ENCODE measurements around the gene KIF6. TPM values are rescaled to one million over a fixed set of nuclear protein-coding genes. Genes with fewer than 3 reads are reported as not detected.
A peak's percentile ranks its signal among the peaks of the same experiment; 100 is the strongest.

KIF6 gene
- total and polyA plus RNA-seq, 4 donors = 1.1 to 7.8 (median 4.5) TPM

- Histone ChIP-seq H3K4me3 (no peak overlapping the region), H3K9ac (ENCODE audit: insufficient read depth in 1 of 2, low read length in 2 of 2) (no peak overlapping the region), H3K36me3 (ENCODE audit: control insufficient read depth in 4 of 4, insufficient read depth in 4 of 4, low read length in 4 of 4) (no peaks in the 10 kb centered on the region), H3K9me3 (ENCODE audit: control insufficient read depth in 4 of 4, insufficient read depth in 3 of 4, low read length in 3 of 4) (no peaks in the 10 kb centered on the region), H3K27me3 (ENCODE audit: control insufficient read depth in 3 of 3, insufficient read depth in 3 of 3, low read length in 2 of 3) (no peaks in the 10 kb centered on the region), H3K27ac (ENCODE audit: low read depth in 1 of 2, low read length in 1 of 2) (no peak overlapping the region), H3K4me1 (ENCODE audit: control insufficient read depth in 5 of 5, insufficient read depth in 5 of 5, low read length in 5 of 5) (peaks cover 0 to 25% (median 6%) of the 10 kb centered on the region in 5 donors)
- TF ChIP-seq CTCF (IDR thresholded peaks at IDR 0.05; ENCODE audit: control extremely low read depth, extremely low read depth) = no peak
- WGBS, 2 donors = 30 to 38% methylated on average over 2 of the region's 2 CpGs
- DNase-seq (peak; percentile 52 to 87 (median 83)), ATAC-seq (ENCODE audit: insufficient read depth, low FRiP score) (no peak)
Measured at GRCh38 chr6:39426073-39426456, 299.1 kb downstream of the KIF6 start.

- H3K27ac ChIP-seq (ENCODE audit: low read depth in 1 of 2, low read length in 1 of 2) = no peak overlapping the region
- H3K9me3 ChIP-seq (ENCODE audit: control insufficient read depth in 4 of 4, insufficient read depth in 3 of 4, low read length in 3 of 4) = no peaks in the 10 kb centered on the region
- H3K36me3 ChIP-seq (ENCODE audit: control insufficient read depth in 4 of 4, insufficient read depth in 4 of 4, low read length in 4 of 4) = no peaks in the 10 kb centered on the region
- no peak for TF ChIP-seq CTCF (IDR thresholded peaks at IDR 0.05; ENCODE audit: control extremely low read depth, extremely low read depth)
- WGBS, 2 donors = 68 to 76% methylated on average over 6 of the region's 6 CpGs
- H3K4me3 ChIP-seq = no peak overlapping the region
- peaks cover 0 to 23% (median 4%) of the 10 kb centered on the region in 5 donors for H3K4me1 ChIP-seq (ENCODE audit: control insufficient read depth in 5 of 5, insufficient read depth in 5 of 5, low read length in 5 of 5)
- ATAC-seq (ENCODE audit: insufficient read depth, low FRiP score) = no peak
- DNase-seq = no peak
- H3K9ac ChIP-seq (ENCODE audit: insufficient read depth in 1 of 2, low read length in 2 of 2) = no peak overlapping the region
- H3K27me3 ChIP-seq (ENCODE audit: control insufficient read depth in 3 of 3, insufficient read depth in 3 of 3, low read length in 2 of 3) = no peaks in the 10 kb centered on the region
Measured at GRCh38 chr6:39425346-39426072, 299.7 kb downstream of the KIF6 start.

DNA sequence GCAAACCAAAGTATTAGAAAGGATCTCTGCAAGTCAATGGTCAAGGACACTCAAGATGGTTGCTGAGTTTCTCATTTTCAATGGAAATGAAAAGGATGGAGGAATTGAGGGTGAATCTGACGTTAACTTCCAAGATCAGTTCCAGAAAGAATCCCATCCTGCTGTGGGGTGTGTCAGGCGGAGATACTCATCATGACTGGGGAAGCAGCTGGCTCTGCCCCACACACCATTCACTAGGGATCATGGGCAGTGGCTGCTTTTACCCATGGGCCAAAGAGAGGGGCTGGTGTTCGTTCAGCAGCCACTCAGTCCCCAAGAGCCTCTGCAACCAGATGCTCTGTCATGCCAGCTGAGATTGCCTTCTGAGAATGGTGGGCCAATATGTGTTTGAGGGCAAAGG, 300.4 kb downstream of the KIF6 start:
- Histone ChIP-seq H3K9me3 (ENCODE audit: control insufficient read depth in 4 of 4, insufficient read depth in 3 of 4, low read length in 3 of 4) (no peaks in the 10 kb centered on the region), H3K4me1 (ENCODE audit: control insufficient read depth in 5 of 5, insufficient read depth in 5 of 5, low read length in 5 of 5) (peaks cover 0 to 22% (median 0%) of the 10 kb centered on the region in 5 donors), H3K4me3 (no peak overlapping the region), H3K27me3 (ENCODE audit: control insufficient read depth in 3 of 3, insufficient read depth in 3 of 3, low read length in 2 of 3) (no peaks in the 10 kb centered on the region), H3K9ac (ENCODE audit: insufficient read depth in 1 of 2, low read length in 2 of 2) (no peak overlapping the region), H3K36me3 (ENCODE audit: control insufficient read depth in 4 of 4, insufficient read depth in 4 of 4, low read length in 4 of 4) (no peaks in the 10 kb centered on the region), H3K27ac (ENCODE audit: low read depth in 1 of 2, low read length in 1 of 2) (no peak overlapping the region)
- ATAC-seq (ENCODE audit: insufficient read depth, low FRiP score) (no peak), DNase-seq (no peak)
- WGBS, 2 donors = 94 to 95% methylated on average over 3 of the region's 3 CpGs
- no peak for TF ChIP-seq CTCF (IDR thresholded peaks at IDR 0.05; ENCODE audit: control extremely low read depth, extremely low read depth)

Data from lung (tissue), 12 donors.